ENCODE measurements around the gene GID8. TPM values are rescaled to one million over a fixed set of nuclear protein-coding genes. Genes with fewer than 3 reads are reported as not detected.

Gene GID8
- total and polyA plus RNA-seq, 2 of the 13 experiments (the other 11 are each of a cell fraction or from before 2014, with no cell fraction given) = 39.6 to 59.8 TPM

GRCh38 chr20:62952373-62952967 is 14.5 kb downstream of the GID8 start, which contains the start of gene SLC17A9 (continued):
- peak; percentile 89 for TF ChIP-seq SKIL (CRISPR knock-in tag; IDR thresholded peaks at IDR 0.05; ENCODE audit: borderline replicate concordance)
- peak; percentile 82 for TF ChIP-seq THAP11 (CRISPR knock-in tag; IDR thresholded peaks at IDR 0.05)
- TF ChIP-seq USF2 (IDR thresholded peaks at IDR 0.05; ENCODE audit: low read depth, low read length) = no peak; the same call in 1 of the 2 replicates
- peak; percentile 27; the same call in 1 of the 2 replicates for TF ChIP-seq USF2 (CRISPR knock-in tag; IDR thresholded peaks at IDR 0.05; ENCODE audit: borderline replicate concordance)
- TF ChIP-seq ATF3 (CRISPR knock-in tag; IDR thresholded peaks at IDR 0.05) = peak; percentile 69; the same call in 1 of the 2 replicates
- peak; percentile 93 for TF ChIP-seq ZNF543 (CRISPR knock-in tag; IDR thresholded peaks at IDR 0.05)
- 0 out of 2 replicates have a peak, but pooled peaks have one; percentile 36 for TF ChIP-seq SIN3B (IDR thresholded peaks at IDR 0.05; ENCODE audit: low read length)
- TF ChIP-seq, protein P1, sequence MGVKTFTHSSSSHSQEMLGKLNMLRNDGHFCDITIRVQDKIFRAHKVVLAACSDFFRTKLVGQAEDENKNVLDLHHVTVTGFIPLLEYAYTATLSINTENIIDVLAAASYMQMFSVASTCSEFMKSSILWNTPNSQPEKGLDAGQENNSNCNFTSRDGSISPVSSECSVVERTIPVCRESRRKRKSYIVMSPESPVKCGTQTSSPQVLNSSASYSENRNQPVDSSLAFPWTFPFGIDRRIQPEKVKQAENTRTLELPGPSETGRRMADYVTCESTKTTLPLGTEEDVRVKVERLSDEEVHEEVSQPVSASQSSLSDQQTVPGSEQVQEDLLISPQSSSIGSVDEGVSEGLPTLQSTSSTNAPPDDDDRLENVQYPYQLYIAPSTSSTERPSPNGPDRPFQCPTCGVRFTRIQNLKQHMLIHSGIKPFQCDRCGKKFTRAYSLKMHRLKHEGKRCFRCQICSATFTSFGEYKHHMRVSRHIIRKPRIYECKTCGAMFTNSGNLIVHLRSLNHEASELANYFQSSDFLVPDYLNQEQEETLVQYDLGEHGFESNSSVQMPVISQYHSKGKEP (CRISPR knock-in tag; IDR thresholded peaks at IDR 0.05) = peak; percentile 70; the same call in 1 of the 2 replicates
- peak; percentile 94 for TF ChIP-seq TRAFD1 (CRISPR knock-in tag; IDR thresholded peaks at IDR 0.05; ENCODE audit: borderline replicate concordance)
- no peak for TF ChIP-seq RBM39 (IDR thresholded peaks at IDR 0.05; ENCODE audit: low read depth, low read length, poor library complexity, severe bottlenecking)
- no peak for TF ChIP-seq ZUFSP (CRISPR knock-in tag; IDR thresholded peaks at IDR 0.05; ENCODE audit: borderline replicate concordance)
- peak; percentile 90 for TF ChIP-seq MEF2D (CRISPR knock-in tag; IDR thresholded peaks at IDR 0.05)
- peak; percentile 73; the same call in 1 of the 2 replicates for TF ChIP-seq ZSCAN22 (CRISPR knock-in tag; IDR thresholded peaks at IDR 0.05)
- no peak for TF ChIP-seq MAFF (IDR thresholded peaks at IDR 0.05; ENCODE audit: low read depth, low read length)
- TF ChIP-seq ZFP90 (CRISPR knock-in tag; IDR thresholded peaks at IDR 0.05; ENCODE audit: borderline replicate concordance) = peak; percentile 59; the same call in 1 of the 2 replicates
- no peak for TF ChIP-seq IKZF1 (IDR thresholded peaks at IDR 0.05)
- TF ChIP-seq, protein P2, sequence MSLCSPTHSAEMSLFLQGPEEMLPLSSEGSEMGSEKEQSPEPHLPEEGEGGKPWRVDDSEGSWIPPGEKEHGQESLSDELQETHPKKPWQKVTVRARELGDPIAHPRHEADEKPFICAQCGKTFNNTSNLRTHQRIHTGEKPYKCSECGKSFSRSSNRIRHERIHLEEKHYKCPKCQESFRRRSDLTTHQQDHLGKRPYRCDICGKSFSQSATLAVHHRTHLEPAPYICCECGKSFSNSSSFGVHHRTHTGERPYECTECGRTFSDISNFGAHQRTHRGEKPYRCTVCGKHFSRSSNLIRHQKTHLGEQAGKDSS (CRISPR knock-in tag; IDR thresholded peaks at IDR 0.05; ENCODE audit: borderline replicate concordance, low read depth) = peak; percentile 89; the same call in 1 of the 2 replicates
- peak; percentile 66 for TF ChIP-seq ZMYM3 (CRISPR knock-in tag; IDR thresholded peaks at IDR 0.05)
